Erythroblast (primary cell): ENCODE results near the gene BCL2.

Source experiments
- GATA1 ChIP-seq: IDR thresholded peaks from 2 replicates; pipeline ENCODE4 v1.6.1; 2011; ENCODE audit warnings: low read depth, mild to moderate bottlenecking, control low read depth, low read length, moderate library complexity
- POLR2A ChIP-seq: IDR thresholded peaks from 2 replicates; pipeline ENCODE4 v1.6.1; 2011; ENCODE audit warnings: mild to moderate bottlenecking, low read length

GRCh38 chr18:63344918-63345317 lies 25.3 kb upstream of the BCL2 start:
- TF ChIP-seq POLR2A (no peak), GATA1 (no peak)
